Thyroid gland (tissue), 4 donors: ENCODE measurements around the gene ASIC2.

Experiments
- POLR2A ChIP-seq, 2 donors: fragments of 450-650 bp; IDR thresholded peaks; one replicate each; pipeline ENCODE4 v1.6.1; 2017; ENCODE audit warnings: antibody characterized with exemption in 2 of 2, mild to moderate bottlenecking in 2 of 2, moderate library complexity in 1 of 2
- TF ChIP-seq, protein P1 (sequence below), 6 experiments: fragments of 200-600 bp in 3 of 6; fragments of 450-650 bp in 3 of 6; sonication (generic) in 3 of 6; IDR thresholded peaks; one replicate each; pipeline ENCODE4 v1.5.1; 2016 to 2019; ENCODE audit warnings: antibody characterized with exemption in 6 of 6, mild to moderate bottlenecking in 2 of 6, inconsistent platforms in 1 of 6, moderate library complexity in 1 of 6

DNA sequence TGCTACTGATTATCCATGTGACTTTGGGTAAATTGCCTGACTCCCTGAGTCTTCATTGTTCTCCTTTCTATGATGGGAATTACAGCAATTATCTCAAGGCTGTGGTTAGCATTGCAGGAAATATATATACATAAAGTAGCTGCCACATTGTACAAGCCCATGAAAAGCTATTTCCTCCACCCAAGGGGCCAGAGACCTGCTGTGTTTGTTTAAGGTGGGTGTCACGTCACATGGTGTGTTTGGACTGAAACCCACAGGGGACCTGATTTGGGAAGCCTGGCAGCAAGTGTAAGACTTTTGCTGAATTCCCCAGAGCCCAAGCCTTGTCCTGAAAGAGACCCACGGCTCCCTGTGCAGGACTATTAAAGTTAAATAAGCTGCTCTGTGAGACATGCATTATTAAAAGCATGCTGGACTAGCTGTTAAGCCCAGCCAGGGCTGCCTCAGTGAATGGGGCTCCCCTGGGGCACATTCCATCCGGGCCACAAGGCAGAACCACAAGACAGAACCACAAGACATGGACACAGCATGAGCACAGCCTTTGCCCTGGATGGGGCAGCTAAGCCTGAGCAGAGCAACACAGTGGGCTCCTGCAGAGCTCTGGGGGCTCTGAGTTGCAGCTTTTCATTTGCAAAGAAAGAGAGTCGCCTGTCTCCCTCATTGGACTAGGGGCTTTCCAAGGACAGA lies 152.5 kb downstream of the ASIC2 start:
- TF ChIP-seq, protein P1, sequence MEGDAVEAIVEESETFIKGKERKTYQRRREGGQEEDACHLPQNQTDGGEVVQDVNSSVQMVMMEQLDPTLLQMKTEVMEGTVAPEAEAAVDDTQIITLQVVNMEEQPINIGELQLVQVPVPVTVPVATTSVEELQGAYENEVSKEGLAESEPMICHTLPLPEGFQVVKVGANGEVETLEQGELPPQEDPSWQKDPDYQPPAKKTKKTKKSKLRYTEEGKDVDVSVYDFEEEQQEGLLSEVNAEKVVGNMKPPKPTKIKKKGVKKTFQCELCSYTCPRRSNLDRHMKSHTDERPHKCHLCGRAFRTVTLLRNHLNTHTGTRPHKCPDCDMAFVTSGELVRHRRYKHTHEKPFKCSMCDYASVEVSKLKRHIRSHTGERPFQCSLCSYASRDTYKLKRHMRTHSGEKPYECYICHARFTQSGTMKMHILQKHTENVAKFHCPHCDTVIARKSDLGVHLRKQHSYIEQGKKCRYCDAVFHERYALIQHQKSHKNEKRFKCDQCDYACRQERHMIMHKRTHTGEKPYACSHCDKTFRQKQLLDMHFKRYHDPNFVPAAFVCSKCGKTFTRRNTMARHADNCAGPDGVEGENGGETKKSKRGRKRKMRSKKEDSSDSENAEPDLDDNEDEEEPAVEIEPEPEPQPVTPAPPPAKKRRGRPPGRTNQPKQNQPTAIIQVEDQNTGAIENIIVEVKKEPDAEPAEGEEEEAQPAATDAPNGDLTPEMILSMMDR (IDR thresholded peaks at IDR 0.05): no peak
- no peak for TF ChIP-seq POLR2A (IDR thresholded peaks at IDR 0.05)
